Heart right ventricle (tissue), 16 donors: ENCODE data around the gene GVQW3. TPM values are rescaled to one million over a fixed set of nuclear protein-coding genes. Genes with fewer than 3 reads are reported as not detected.

Experiments
- ATAC-seq, 8 donors: fragments of 200-7000 bp; cut with Tn5 transposase; one replicate each; pipeline ENCODE4 v1.9.1; 2020; ENCODE audit warnings: mild to moderate bottlenecking in 8 of 8, moderate library complexity in 8 of 8, moderate number of reproducible peaks in 1 of 8
- DNase-seq, 2 donors: peaks; one replicate each; pipeline ENCODE4 v3.0.0-alpha.2; 2020
- H3K27ac ChIP-seq, 10 donors: fragments of 200-600 bp; sonication (generic) in 2 of 10; one replicate each; pipeline versions ENCODE4 v1.5.0 to v1.8.0; 2020 to 2022; ENCODE audit warnings: mild to moderate bottlenecking in 3 of 10
- H3K27me3 ChIP-seq, 7 donors: fragments of 200-600 bp; one replicate each; pipeline ENCODE4 v1.8.0; 2021 to 2022; ENCODE audit warnings: mild to moderate bottlenecking in 2 of 7
- H3K36me3 ChIP-seq, 9 donors: fragments of 200-600 bp; sonication (generic) in 1 of 9; one replicate each; pipeline versions ENCODE4 v1.5.0 to v1.8.0; 2020 to 2022; ENCODE audit warnings: mild to moderate bottlenecking in 2 of 9
- H3K4me1 ChIP-seq, 9 donors: fragments of 200-600 bp; sonication (generic) in 1 of 9; one replicate each; pipeline versions ENCODE4 v1.5.0 to v1.8.0; 2020 to 2022; ENCODE audit warnings: mild to moderate bottlenecking in 4 of 9
- H3K4me3 ChIP-seq, 10 donors: fragments of 200-600 bp; sonication (generic) in 2 of 10; one replicate each; pipeline versions ENCODE4 v1.5.0 to v1.8.0; 2020 to 2022; ENCODE audit warnings: mild to moderate bottlenecking in 7 of 10, moderate library complexity in 2 of 10
- H3K9me3 ChIP-seq, 11 donors: fragments of 200-600 bp in 10 of 11; sonication (generic) in 2 of 11; one replicate each; pipeline versions ENCODE4 v1.5.0 to v1.8.0; 2013 to 2022; ENCODE audit warnings: mild to moderate bottlenecking in 2 of 11, control low read depth in 1 of 11, moderate library complexity in 1 of 11
- WGBS, 2 donors: extraction: QIAGEN DNeasy Blood & Tissue Kit; methylation state at CpG; one replicate each; pipeline ENCODE4 v1.1.7; 2013; ENCODE audit warnings: inconsistent platforms in 1 of 2; 5-methylcytosine and 5-hydroxymethylcytosine counted together
- intact Hi-C, 10 donors: fragments of 100-400 bp; cut with DNase I; formaldehyde crosslinking; loops; one replicate each; pipeline versions ENCODE4 v1.11.1 to v1.14.2; 2022
- polyA plus RNA-seq, 2 donors: library from polyadenylated mRNA; stranded (reverse); fragments of 200-250 nt; gene quantifications; one replicate each; pipeline ENCODE4 v1.2.3, GENCODE V29; 2013
- total RNA-seq, 10 donors: library from RNA; stranded (reverse); fragmentation: NEBNext Ultra II Directional in 3 of 10; extraction: Animal tissue kit (Norgen Biotek cat#: 25700) in 3 of 10; gene quantifications; one replicate each; pipeline versions ENCODE4 v1.2.1 to v1.2.4, GENCODE V29; 2021 to 2023
- TF ChIP-seq, protein P1 (sequence below), 9 donors: fragments of 200-600 bp; sonication (generic) in 2 of 9; IDR thresholded peaks; one replicate each; pipeline versions ENCODE4 v1.5.0 to v1.8.0; 2021 to 2022; ENCODE audit warnings: antibody characterized with exemption in 9 of 9, mild to moderate bottlenecking in 5 of 9, moderate library complexity in 1 of 9
- donor health status: Arrhythmogenic right ventricular cardiomyopathy.
- donor health status: ischemic (EF 13 %, LVEDD 7.1; RV severe dilation, severe dysfunction).
- donor health status: healthy with polysubstance abuse.
- donor health status: DM: no; HTN: yes; CAD: no.
- donor health status: DM: no; HTN: no; CAD: no.
- donor health status: ischemic (EF 25% LVEDD 6.9; RV normal size, moderate dysfunction).
- donor health status: ischemic (EF 25% LVEDD 5.7; RV mildly dilated, moderate dysfunction).
- donor health status: healthy.
- donor health status: DM: yes; HTN: yes; CAD: no.
- donor health status: Ischemic cardiomyopathy.
- donor health status: ischemic (EF 35%, LVEDD 5.7; RV mildly dilated, moderate dysfunction).
- donor health status: nonischemic (EF 11% LVEDD 7.7; RV severe dilation, severe dysfunction).
- donor health status: DM: yes; HTN: yes; CAD: no.
- donor health status: PGD.
- donor health status: ischemic (EF 29% LVEDD 5.4; RV normal size, mild dysfunction).
- donor health status: nonischemic (EF 23%, LVEDD 6.1; RV moderate dilation, normal function).

GVQW3 gene
- total and polyA plus RNA-seq, 12 donors = 0.37 to 2.7 (median 1.6) TPM

DNA sequence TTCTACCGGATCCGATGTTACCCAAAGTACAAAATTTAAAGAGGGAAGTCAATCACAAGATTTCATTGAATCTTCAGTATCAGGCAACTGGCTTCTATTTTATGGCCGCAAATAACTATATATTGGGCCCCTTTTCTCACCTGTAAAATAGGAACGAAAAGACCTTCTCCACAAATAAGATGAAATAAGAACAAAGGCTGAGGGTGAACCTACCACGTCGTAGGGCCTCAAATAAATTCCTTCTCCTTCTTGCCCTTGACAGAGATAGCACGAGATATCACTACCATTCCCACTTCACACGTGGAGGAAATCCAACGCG lies 62.9 kb downstream of the GVQW3 start:
- H3K4me3 ChIP-seq = peak overlapping the region; percentile 43 to 99 (median 97)
- no peak for ATAC-seq
- no peaks in the 10 kb centered on the region for H3K9me3 ChIP-seq
- intact Hi-C loops = loop anchor here in 8 of 10 donors (1.0 to 10.0 kb wide), 7 partner anchors 59 to 239 kb away; partner anchors contain the start of genes GVQW3 (in 8 of the 8), THAP12 (in 8 of the 8) and WNT11 (in 3 of the 8)
- peak overlapping the region; percentile 60 to 98 (median 92) for H3K27ac ChIP-seq
- H3K27me3 ChIP-seq = no peaks in the 10 kb centered on the region
- 0% methylated on average over 10 of the region's 10 CpGs for WGBS, 2 donors
- no peak for DNase-seq
- H3K36me3 ChIP-seq = peaks cover 0 to 33% (median 6%) of the 10 kb centered on the region in 9 donors
- TF ChIP-seq, protein P1, sequence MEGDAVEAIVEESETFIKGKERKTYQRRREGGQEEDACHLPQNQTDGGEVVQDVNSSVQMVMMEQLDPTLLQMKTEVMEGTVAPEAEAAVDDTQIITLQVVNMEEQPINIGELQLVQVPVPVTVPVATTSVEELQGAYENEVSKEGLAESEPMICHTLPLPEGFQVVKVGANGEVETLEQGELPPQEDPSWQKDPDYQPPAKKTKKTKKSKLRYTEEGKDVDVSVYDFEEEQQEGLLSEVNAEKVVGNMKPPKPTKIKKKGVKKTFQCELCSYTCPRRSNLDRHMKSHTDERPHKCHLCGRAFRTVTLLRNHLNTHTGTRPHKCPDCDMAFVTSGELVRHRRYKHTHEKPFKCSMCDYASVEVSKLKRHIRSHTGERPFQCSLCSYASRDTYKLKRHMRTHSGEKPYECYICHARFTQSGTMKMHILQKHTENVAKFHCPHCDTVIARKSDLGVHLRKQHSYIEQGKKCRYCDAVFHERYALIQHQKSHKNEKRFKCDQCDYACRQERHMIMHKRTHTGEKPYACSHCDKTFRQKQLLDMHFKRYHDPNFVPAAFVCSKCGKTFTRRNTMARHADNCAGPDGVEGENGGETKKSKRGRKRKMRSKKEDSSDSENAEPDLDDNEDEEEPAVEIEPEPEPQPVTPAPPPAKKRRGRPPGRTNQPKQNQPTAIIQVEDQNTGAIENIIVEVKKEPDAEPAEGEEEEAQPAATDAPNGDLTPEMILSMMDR (IDR thresholded peaks at IDR 0.05) = no peak
- H3K4me1 ChIP-seq = peaks cover 0 to 35% (median 22%) of the 10 kb centered on the region in 9 donors

DNA sequence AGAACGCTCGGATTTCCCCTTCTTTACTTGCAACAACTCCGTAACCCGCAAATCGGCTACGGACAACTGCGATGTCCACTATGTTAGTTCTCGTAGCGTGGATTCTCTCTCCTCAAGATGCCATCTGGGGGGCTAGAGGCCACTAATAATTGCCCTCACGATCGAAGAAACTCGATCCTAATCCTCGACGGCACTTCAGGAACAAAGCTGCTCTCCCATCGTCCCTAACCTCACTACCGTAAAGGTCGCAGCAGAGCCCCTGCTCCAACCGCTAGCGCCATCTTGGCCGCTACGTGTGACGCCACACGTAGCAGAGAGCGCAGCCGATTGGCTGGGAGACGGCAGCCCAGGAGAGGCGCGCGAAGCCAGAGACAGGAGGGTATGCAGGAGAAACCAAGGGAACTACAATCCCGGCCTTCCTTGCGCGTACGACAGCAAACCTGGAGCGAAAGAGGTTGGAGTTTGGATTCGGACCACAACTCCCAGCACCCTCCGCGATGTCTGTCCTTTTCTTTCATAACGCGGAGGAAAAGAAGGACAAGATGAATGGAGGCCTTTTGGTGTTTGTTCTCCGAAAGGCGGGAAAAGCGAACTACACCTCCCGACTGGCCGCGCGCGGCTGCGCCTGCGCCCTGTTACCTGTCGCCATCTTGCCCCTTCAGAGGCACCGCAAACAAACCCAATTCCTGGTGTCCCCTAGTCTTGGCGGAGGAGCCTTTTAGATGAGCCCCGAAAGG lies 63.4 kb downstream of the GVQW3 start, which contains the start of gene EMSY:
TSS of gene EMSY (plus strand) at position 635 of the 737 bp plus-strand sequence. CDS start 1,921 bp downstream, outside the sequence.
- TF ChIP-seq, protein P1 (IDR thresholded peaks at IDR 0.05) = no peak
- Histone ChIP-seq H3K27me3 (no peaks in the 10 kb centered on the region), H3K4me1 (peaks cover 0 to 35% (median 22%) of the 10 kb centered on the region in 9 donors), H3K27ac (peak within 1 kb of the TSS; percentile 60 to 98 (median 92)), H3K4me3 (peak within 1 kb of the TSS; percentile 74 to 99 (median 97)), H3K36me3 (peaks cover 0 to 38% (median 11%) of the 10 kb centered on the region in 9 donors), H3K9me3 (no peaks in the 10 kb centered on the region)
- DNase-seq (peak; percentile 94 to 98), ATAC-seq (peak; percentile 96 to 98 (median 97))
- 0% methylated on average over 53 of the region's 53 CpGs for WGBS, 2 donors
- intact Hi-C loops = loop anchor here in 8 of 10 donors (1.0 to 10.0 kb wide), 7 partner anchors 60 to 240 kb away; partner anchors contain the start of genes GVQW3 (in 8 of the 8), THAP12 (in 8 of the 8) and WNT11 (in 3 of the 8)

DNA sequence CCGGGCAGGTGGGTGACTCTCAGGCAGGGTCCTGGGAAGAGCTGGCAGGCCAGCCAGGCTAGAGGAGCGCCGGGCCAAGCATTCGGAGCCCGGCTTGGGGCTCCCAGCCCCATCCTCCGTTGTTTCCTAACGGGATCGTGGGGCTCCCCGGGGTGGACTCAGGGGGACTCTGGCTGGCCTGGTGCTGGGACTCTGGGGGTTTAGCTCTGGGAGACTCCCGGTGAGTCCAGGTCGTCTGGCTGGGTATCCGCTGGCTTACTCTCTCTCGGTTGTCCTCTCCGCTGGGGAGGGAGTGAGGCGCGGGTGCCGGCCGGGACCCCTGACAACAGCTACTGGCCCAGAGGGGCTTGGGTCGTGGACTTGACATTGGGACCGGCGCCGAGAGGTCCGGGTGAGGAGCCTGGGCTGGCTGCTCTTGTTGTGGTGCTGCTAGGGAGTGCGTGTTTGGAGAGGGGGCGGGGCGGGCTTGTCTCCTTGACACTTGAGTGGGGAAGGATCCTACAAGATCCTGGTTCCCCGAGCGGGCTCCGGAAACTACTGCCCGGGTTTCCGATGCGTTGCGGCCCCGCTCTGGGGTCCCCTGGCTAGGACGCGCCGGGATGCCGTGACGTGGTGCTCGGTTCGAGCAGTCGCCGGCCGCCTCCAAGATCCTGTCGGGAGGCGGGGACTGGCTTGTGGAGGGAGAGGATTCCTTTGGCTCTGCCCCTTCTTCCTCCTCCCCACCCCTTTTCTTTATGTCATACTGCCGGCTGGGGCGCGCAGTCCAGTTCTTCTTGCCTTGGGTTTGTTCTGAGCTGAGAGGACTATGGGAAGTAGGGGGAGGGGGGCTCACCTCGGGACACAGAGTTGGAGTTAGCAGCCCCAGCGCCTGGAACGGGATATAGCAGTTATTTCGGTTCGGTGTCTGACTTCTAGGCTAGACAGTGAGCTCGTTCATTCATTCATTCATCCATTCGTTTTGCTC lies 64.3 kb downstream of the GVQW3 start:
- DNase-seq = peak; percentile 66 to 81
- intact Hi-C loops = loop anchor here in 4 of 10 donors (2.0 to 10.0 kb wide), 4 partner anchors 61 to 241 kb away; partner anchors contain the start of genes GVQW3 (in 3 of the 4), THAP12 (in 3 of the 4) and WNT11 (in 1 of the 4)

More for the DNA sequence above, 64.3 kb downstream of the GVQW3 start:
- ATAC-seq = peak; percentile 63 to 84 (median 74)
- Histone ChIP-seq H3K27ac (peak overlapping the region; percentile 33 to 98 (median 92)), H3K9me3 (no peaks in the 10 kb centered on the region), H3K4me3 (peak overlapping the region; percentile 74 to 99 (median 97)), H3K36me3 (peaks cover 0 to 45% (median 11%) of the 10 kb centered on the region in 9 donors), H3K27me3 (no peaks in the 10 kb centered on the region), H3K4me1 (peaks cover 0 to 35% (median 22%) of the 10 kb centered on the region in 9 donors)
- TF ChIP-seq, protein P1 (IDR thresholded peaks at IDR 0.05) = peak in 4 of 9 donors; percentile 10 to 33 (median 16)
- WGBS, 2 donors = 0% methylated on average over 56 of the region's 56 CpGs
